BJ (cell line): ENCODE measurements around the gene CHM. TPM values are rescaled to one million over a fixed set of nuclear protein-coding genes. Genes with fewer than 3 reads are reported as not detected.
"Not testable (repeated sequence)": the region's sequence is repeated elsewhere in the genome, so short reads cannot be mapped to it uniquely, and the experiment has no call there.

Source experiments
- CTCF ChIA-PET: fragments of 350-600 bp; formaldehyde crosslinking; extraction: SDS; loops from one replicate; lab custom pipeline; 2021; ENCODE audit warnings: antibody characterized with exemption, inconsistent platforms; lab: Yijun Ruan, JAX
- POLR2A ChIA-PET: fragments of 300-600 bp; sonication (Branson Sonifier 250); formaldehyde crosslinking; extraction: SDS; loops from one replicate; lab custom pipeline; 2021; ENCODE audit warnings: antibody characterized with exemption; lab: Charles Lee
- DNase-seq: peaks from one replicate; pipeline ENCODE4 v3.0.0-alpha.2; 2011; ENCODE audit warnings: low read depth
- H3K27me3 ChIP-seq: 2 replicates; pipeline ENCODE4 v1.6.0; 2011; ENCODE audit warnings: low read length; ENCODE audit not compliant: control insufficient read depth, insufficient read depth
- H3K36me3 ChIP-seq: 2 replicates; pipeline ENCODE4 v1.5.1; 2011; ENCODE audit warnings: low read length; ENCODE audit not compliant: control insufficient read depth, insufficient read depth
- H3K4me3 ChIP-seq: 2 replicates; pipeline ENCODE4 v1.5.1; 2011; ENCODE audit warnings: low read depth, mild to moderate bottlenecking, control low read depth, low read length
- CTCF ChIP-seq: IDR thresholded peaks from 2 replicates; pipeline ENCODE4 v1.5.1; 2011; ENCODE audit warnings: low read depth, mild to moderate bottlenecking, control low read depth, inconsistent platforms, low read length, moderate library complexity; ENCODE audit not compliant: insufficient read depth
- polyA plus RNA-seq: library from polyadenylated mRNA; depleted of rRNA; stranded (reverse); fragments of >200 nt; gene quantifications from 2 replicates; pipeline ENCODE4 v1.2.3, GENCODE V29; 2011

CHM gene
- polyA plus RNA-seq, 1 experiment = 8.2 TPM

DNA sequence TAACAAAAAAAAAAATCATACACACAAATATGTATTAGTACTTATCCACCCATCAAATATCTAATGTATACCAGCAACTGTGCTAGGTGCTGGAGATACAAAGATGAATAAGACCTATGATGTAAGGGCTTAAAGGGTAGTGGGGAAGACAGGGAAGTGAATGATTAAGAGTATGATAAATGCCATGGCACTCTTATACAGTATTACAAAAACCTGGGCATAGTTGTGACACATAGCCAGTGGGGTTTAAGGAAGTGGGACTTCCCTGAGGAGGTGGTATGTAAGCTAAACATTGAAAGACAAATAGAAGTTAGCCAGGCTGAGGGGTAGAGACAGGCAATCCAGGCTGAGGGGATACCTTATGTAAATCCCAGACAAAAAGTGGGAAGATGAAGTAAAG, 23.5 kb downstream of the CHM start:
- POLR2A ChIA-PET = no interaction called here
- no peak for DNase-seq

GRCh38 chrX:86021652-86022289, 25.6 kb downstream of the CHM start:
- no peak for DNase-seq
- Histone ChIP-seq H3K36me3 (no peaks in the 10 kb centered on the region), H3K27me3 (no peaks in the 10 kb centered on the region), H3K4me3 (no peak overlapping the region)
- TF ChIP-seq CTCF = no peak
- CTCF ChIA-PET = no interaction called here
- POLR2A ChIA-PET = no interaction called here

More for the DNA sequence above, 23.5 kb downstream of the CHM start:
- no peak overlapping the region for H3K4me3 ChIP-seq
- no peaks in the 10 kb centered on the region for H3K27me3 ChIP-seq
- TF ChIP-seq CTCF = no peak
- no peaks in the 10 kb centered on the region for H3K36me3 ChIP-seq
- CTCF ChIA-PET = no interaction called here

GRCh38 chrX:86016139-86016538, 31.2 kb downstream of the CHM start:
- POLR2A ChIA-PET = no interaction called here
- CTCF ChIA-PET = no interaction called here
- DNase-seq = no peak

GRCh38 chrX:86014959-86015358, 32.4 kb downstream of the CHM start:
- H3K4me3 ChIP-seq, CTCF ChIA-PET, DNase-seq, H3K36me3 ChIP-seq, H3K27me3 ChIP-seq, POLR2A ChIA-PET: not testable (repeated sequence)

More at GRCh38 chrX:86016139-86016538, 31.2 kb downstream of the CHM start:
- no peaks in the 10 kb centered on the region for H3K36me3 ChIP-seq
- H3K27me3 ChIP-seq = no peaks in the 10 kb centered on the region
- no peak overlapping the region for H3K4me3 ChIP-seq
- no peak for TF ChIP-seq CTCF

- no peak for DNase-seq
- Histone ChIP-seq H3K4me3 (no peak overlapping the region), H3K36me3 (no peaks in the 10 kb centered on the region), H3K27me3 (no peaks in the 10 kb centered on the region)
- POLR2A ChIA-PET = no interaction called here
- CTCF ChIA-PET = no interaction called here
- no peak for TF ChIP-seq CTCF
Measured at GRCh38 chrX:86014421-86014820, 32.9 kb downstream of the CHM start.

DNA sequence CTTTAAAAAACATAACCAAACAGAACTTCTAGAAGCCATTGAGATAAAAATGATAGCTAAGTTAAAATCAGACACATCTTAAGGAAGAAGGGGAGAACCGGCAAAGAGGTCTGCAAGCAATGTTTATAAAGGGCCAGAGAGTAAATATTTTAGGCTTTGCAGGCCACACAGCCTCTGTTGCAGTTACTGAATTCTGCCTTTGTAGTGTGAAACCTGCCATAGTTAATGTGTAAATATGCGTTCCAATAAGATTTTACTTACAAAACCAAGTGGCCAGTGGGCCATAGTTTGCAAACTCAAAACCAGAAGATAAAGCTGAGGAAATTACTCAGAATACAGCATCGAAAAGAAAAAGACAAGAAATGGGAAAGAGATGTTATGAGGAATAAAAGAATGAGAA, 33.6 kb downstream of the CHM start:
- H3K4me3 ChIP-seq = no peak overlapping the region
- ChIA-PET CTCF (no interaction called here), POLR2A (no interaction called here)
- no peak for DNase-seq
- TF ChIP-seq CTCF = no peak
- H3K36me3 ChIP-seq = no peaks in the 10 kb centered on the region
- H3K27me3 ChIP-seq = no peaks in the 10 kb centered on the region
